SK-N-SH treated with all-trans-retinoic acid at 6 μM for 48 hours (cell line): Measurements from ENCODE around the gene TP53AIP1.

Experiments used
- ATAC-seq: fragments of 200-7000 bp; cut with Tn5 transposase; 3 replicates; pipeline ENCODE4 v1.9.1; 2020; ENCODE audit warnings: mild to moderate bottlenecking, moderate library complexity
- ARNTL ChIP-seq: fragments of 450-650 bp; formaldehyde crosslinking; IDR thresholded peaks from 2 replicates; pipeline ENCODE4 v1.5.0; 2020; ENCODE audit warnings: low read depth, mild to moderate bottlenecking, moderate library complexity, borderline replicate concordance
- BACH2 ChIP-seq: fragments of 250-450 bp; sonication (Bioruptor Pico); IDR thresholded peaks from 2 replicates; pipeline ENCODE4 v1.9.0; 2021; ENCODE audit warnings: mild to moderate bottlenecking, borderline replicate concordance
- CREB5 ChIP-seq: fragments of 250-450 bp; sonication (Bioruptor Pico); IDR thresholded peaks from 2 replicates; pipeline ENCODE4 v1.5.1; 2020; ENCODE audit warnings: low read depth, mild to moderate bottlenecking, moderate library complexity
- CSDC2 ChIP-seq: fragments of 250-450 bp; sonication (Bioruptor Pico); IDR thresholded peaks from 2 replicates; pipeline ENCODE4 v1.5.0; 2020; ENCODE audit warnings: mild to moderate bottlenecking, moderate library complexity
- ESRRG ChIP-seq: fragments of 250-450 bp; sonication (Bioruptor Pico); IDR thresholded peaks from 2 replicates; pipeline ENCODE4 v1.6.1; 2021; ENCODE audit warnings: mild to moderate bottlenecking
- GLIS3 ChIP-seq: fragments of 250-450 bp; sonication (Bioruptor Pico); IDR thresholded peaks from 2 replicates; pipeline ENCODE4 v1.5.0; 2020; ENCODE audit warnings: mild to moderate bottlenecking, moderate library complexity
- OSR1 ChIP-seq: fragments of 250-450 bp; sonication (Bioruptor Pico); IDR thresholded peaks from 2 replicates; pipeline ENCODE4 v1.8.0; 2022; ENCODE audit warnings: moderate library complexity, mild to moderate bottlenecking, inconsistent platforms
- PATZ1 ChIP-seq: fragments of 250-450 bp; sonication (Bioruptor Pico); IDR thresholded peaks from 2 replicates; pipeline ENCODE4 v1.8.0; 2020; ENCODE audit warnings: mild to moderate bottlenecking, moderate library complexity, borderline replicate concordance
- PPARA ChIP-seq: fragments of 250-450 bp; sonication (Bioruptor Pico); IDR thresholded peaks from 2 replicates; pipeline ENCODE4 v1.5.0; 2020; ENCODE audit warnings: mild to moderate bottlenecking, borderline replicate concordance
- SNAI2 ChIP-seq: fragments of 250-450 bp; sonication (Bioruptor Pico); IDR thresholded peaks from 2 replicates; pipeline ENCODE4 v1.5.0; 2020; ENCODE audit warnings: mild to moderate bottlenecking, moderate library complexity
- TCF4 ChIP-seq: fragments of 250-450 bp; sonication (Bioruptor Pico); IDR thresholded peaks from 2 replicates; pipeline ENCODE4 v1.8.0; 2021; ENCODE audit warnings: mild to moderate bottlenecking, moderate library complexity, borderline replicate concordance
- TOX ChIP-seq: fragments of 250-450 bp; sonication (Bioruptor Pico); IDR thresholded peaks from 2 replicates; pipeline ENCODE4 v1.8.0; 2021; ENCODE audit warnings: mild to moderate bottlenecking, moderate library complexity, borderline replicate concordance
- TSHZ2 ChIP-seq: fragments of 250-450 bp; sonication (Bioruptor Pico); IDR thresholded peaks from 2 replicates; pipeline ENCODE4 v1.5.0; 2020; ENCODE audit warnings: mild to moderate bottlenecking, moderate library complexity
- ZC3H10 ChIP-seq: fragments of 250-450 bp; sonication (Bioruptor Pico); IDR thresholded peaks from 2 replicates; pipeline ENCODE4 v1.5.1; 2021; ENCODE audit warnings: mild to moderate bottlenecking, moderate library complexity
- ZFP30 ChIP-seq: fragments of 450-650 bp; formaldehyde crosslinking; IDR thresholded peaks from 2 replicates; pipeline ENCODE4 v1.5.0; 2022; ENCODE audit warnings: mild to moderate bottlenecking, moderate library complexity
- ZNF565 ChIP-seq: fragments of 450-650 bp; formaldehyde crosslinking; conservative IDR thresholded peaks from 2 replicates; pipeline ENCODE4 v1.5.0; 2020; ENCODE audit warnings: low read depth, mild to moderate bottlenecking, moderate library complexity
- TF ChIP-seq, protein P1 (sequence below): fragments of 250-450 bp; sonication (Bioruptor Pico); IDR thresholded peaks from 2 replicates; pipeline ENCODE4 v1.8.0; 2021; ENCODE audit warnings: low read depth, mild to moderate bottlenecking, moderate library complexity, borderline replicate concordance

TP53AIP1 gene

DNA sequence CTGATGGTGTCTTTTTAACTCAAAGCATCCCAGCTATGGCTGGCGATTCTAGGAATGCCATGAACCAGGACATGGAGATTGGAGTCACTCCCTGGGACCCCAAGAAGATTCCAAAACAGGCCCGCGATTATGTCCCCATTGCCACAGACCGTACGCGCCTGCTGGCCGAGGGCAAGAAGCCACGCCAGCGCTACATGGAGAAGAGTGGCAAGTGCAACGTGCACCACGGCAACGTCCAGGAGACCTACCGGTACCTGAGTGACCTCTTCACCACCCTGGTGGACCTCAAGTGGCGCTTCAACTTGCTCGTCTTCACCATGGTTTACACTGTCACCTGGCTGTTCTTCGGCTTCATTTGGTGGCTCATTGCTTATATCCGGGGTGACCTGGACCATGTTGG is 31.4 kb downstream of the TP53AIP1 start:
- no peak for ATAC-seq
- TF ChIP-seq PATZ1 (CRISPR knock-in tag) (no peak), OSR1 (CRISPR knock-in tag) (no peak), ZNF565 (CRISPR knock-in tag) (no peak), TSHZ2 (CRISPR knock-in tag) (no peak), TOX (CRISPR knock-in tag) (no peak), CSDC2 (no peak), PPARA (no peak), GLIS3 (CRISPR knock-in tag) (no peak), ZFP30 (CRISPR knock-in tag) (no peak), SNAI2 (CRISPR knock-in tag) (no peak)
- TF ChIP-seq, protein P1, sequence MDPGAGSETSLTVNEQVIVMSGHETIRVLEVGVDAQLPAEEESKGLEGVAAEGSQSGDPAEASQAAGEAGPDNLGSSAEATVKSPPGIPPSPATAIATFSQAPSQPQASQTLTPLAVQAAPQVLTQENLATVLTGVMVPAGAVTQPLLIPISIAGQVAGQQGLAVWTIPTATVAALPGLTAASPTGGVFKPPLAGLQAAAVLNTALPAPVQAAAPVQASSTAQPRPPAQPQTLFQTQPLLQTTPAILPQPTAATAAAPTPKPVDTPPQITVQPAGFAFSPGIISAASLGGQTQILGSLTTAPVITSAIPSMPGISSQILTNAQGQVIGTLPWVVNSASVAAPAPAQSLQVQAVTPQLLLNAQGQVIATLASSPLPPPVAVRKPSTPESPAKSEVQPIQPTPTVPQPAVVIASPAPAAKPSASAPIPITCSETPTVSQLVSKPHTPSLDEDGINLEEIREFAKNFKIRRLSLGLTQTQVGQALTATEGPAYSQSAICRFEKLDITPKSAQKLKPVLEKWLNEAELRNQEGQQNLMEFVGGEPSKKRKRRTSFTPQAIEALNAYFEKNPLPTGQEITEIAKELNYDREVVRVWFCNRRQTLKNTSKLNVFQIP (CRISPR knock-in tag): no peak

GRCh38 chr11:128910576-128910975 is 32.1 kb downstream of the TP53AIP1 start:
- TF ChIP-seq ESRRG (no peak), CREB5 (CRISPR knock-in tag) (no peak), BACH2 (CRISPR knock-in tag) (no peak), ARNTL (no peak), PPARA (no peak)
- ATAC-seq: no peak

- TF ChIP-seq OSR1 (CRISPR knock-in tag) (no peak), ESRRG (no peak), CSDC2 (no peak), CREB5 (CRISPR knock-in tag) (no peak), ZC3H10 (CRISPR knock-in tag) (no peak)
- no peak for ATAC-seq
Observed at GRCh38 chr11:128909438-128910125, 33.1 kb downstream of the TP53AIP1 start.

DNA sequence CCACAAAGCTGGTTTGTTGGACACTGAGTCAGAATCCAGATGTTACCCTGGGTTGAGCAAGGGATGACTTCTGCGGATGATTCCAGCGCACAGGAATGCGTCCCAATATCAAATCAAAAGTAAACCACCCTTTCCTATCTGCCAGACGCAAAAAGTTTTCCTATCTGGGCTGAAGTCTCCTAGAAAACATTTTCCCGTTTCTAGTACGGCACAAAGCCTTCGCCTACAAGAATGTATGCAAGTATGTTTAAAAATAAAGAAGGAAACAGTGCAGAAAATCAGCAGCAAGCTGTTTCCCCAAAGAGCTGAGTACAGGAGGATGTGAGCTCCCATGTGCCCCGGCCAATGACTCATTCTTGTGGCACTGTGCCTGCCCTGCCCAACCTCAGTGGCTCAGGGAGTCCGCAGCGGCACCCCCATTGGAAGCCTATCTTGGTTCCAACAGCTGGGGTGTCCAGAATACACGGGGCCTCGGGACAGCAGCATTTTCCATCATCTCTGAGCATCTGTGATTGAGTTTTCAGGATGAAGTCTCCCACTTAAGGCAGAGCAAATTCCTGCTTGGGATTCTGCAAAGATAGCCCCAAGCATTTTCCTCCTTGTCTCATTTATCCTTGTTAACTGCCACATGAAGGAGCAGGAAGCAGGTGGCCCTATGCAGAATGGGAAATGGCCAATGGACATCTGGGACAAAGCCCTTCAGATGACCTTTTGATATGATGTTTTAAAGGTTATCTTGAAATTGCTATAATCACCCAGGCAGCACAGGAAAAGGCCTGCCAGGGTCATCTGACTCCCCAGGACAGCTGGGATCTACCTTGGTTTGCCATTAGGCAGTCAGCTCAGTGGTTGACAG is 34.1 kb downstream of the TP53AIP1 start:
- TF ChIP-seq TSHZ2 (CRISPR knock-in tag): no peak
- peak; percentile 43; the same call in 1 of the 2 replicates for TF ChIP-seq TCF4 (CRISPR knock-in tag)
- TF ChIP-seq ESRRG: no peak

More for the DNA sequence above, 34.1 kb downstream of the TP53AIP1 start:
- peak; percentile 59 for ATAC-seq
